HepG2 (cell line): Measurements from ENCODE around the gene WWP2. TPM values are rescaled to one million over a fixed set of nuclear protein-coding genes. Genes with fewer than 3 reads are reported as not detected.

Source experiments
- ATAC-seq: fragments of 200-7000 bp; cut with Tn5 transposase; 3 replicates; pipeline ENCODE4 v1.9.1; 2020; ENCODE audit warnings: mild to moderate bottlenecking, moderate library complexity
- BruUV-seq: library from RNA; stranded (reverse); fragments of 400-500 nt; replicated peaks from 2 replicates; lab custom pipeline; 2021; lab: Mats Ljungman, UMichigan
- CTCF ChIA-PET: fragments of 300-600 bp; formaldehyde crosslinking; extraction: SDS; loops from one replicate; lab custom pipeline; 2021; ENCODE audit warnings: low total read pairs, inconsistent platforms, low intra/inter-chr PET ratio; lab: Yijun Ruan, JAX
- POLR2A ChIA-PET: fragments of 350-600 bp; sonication (Branson Sonifier 250); formaldehyde crosslinking; loops from one replicate; lab custom pipeline; 2020; ENCODE audit warnings: antibody characterized with exemption, inconsistent platforms; lab: Yijun Ruan, JAX
- DNase-seq: peaks from one replicate; pipeline ENCODE4 v3.0.0-alpha.2; 2015; ENCODE audit warnings: low spot score
- FAIRE-seq: peaks from 3 replicates; lab custom pipeline; 2011; peaks lifted over from hg19 to GRCh38; lab: Jason Lieb, UNC
- H2AFZ ChIP-seq: one replicate; pipeline ENCODE4 v1.6.1; 2011; ENCODE audit warnings: low read length, inconsistent platforms
- H3K27ac ChIP-seq: fragments of 300-600 bp; 3 replicates; pipeline ENCODE4 v1.8.0; 2011; ENCODE audit warnings: mixed run types, mild to moderate bottlenecking, mixed read lengths, low read length, inconsistent platforms; ENCODE audit not compliant: insufficient read depth; ENCODE audit errors: extremely low read length
- H3K27me3 ChIP-seq, 2 experiments: fragments of 200-600 bp in 1 of 2; 2 replicates in 1 of 2; 3 replicates in 1 of 2; pipeline versions ENCODE4 v1.6.0 to v1.8.0; 2011; ENCODE audit warnings: low read length in 2 of 2, mild to moderate bottlenecking in 2 of 2, moderate library complexity in 2 of 2, inconsistent platforms in 1 of 2; ENCODE audit not compliant: insufficient read depth in 2 of 2, control insufficient read depth in 1 of 2
- H3K36me3 ChIP-seq, 2 experiments: fragments of 200-600 bp in 1 of 2; replicated peaks in 1 of 2; 2 replicates in 1 of 2; 3 replicates in 1 of 2; pipeline versions ENCODE4 v1.5.1 to v1.8.0; 2011; ENCODE audit warnings: low read length in 2 of 2, inconsistent platforms in 1 of 2; ENCODE audit not compliant: insufficient read depth in 2 of 2, control insufficient read depth in 1 of 2
- H3K4me1 ChIP-seq: 2 replicates; pipeline ENCODE4 v1.5.1; 2012; ENCODE audit warnings: low read length, inconsistent platforms; ENCODE audit not compliant: insufficient read depth
- H3K4me2 ChIP-seq: 2 replicates; pipeline ENCODE4 v1.6.0; 2011; ENCODE audit warnings: low read depth, low read length, inconsistent platforms
- H3K4me3 ChIP-seq, 3 experiments: fragments of 200-600 bp in 1 of 3; sonication (generic), shearing (Covaris generic) in 1 of 3; replicated peaks in 1 of 3; 2 replicates each; pipeline ENCODE4 v1.5.1; 2011 to 2016; ENCODE audit warnings: low read length in 3 of 3, inconsistent platforms in 2 of 3, low read depth in 2 of 3, mild to moderate bottlenecking in 2 of 3, control low read depth in 1 of 3, mixed read lengths in 1 of 3; ENCODE audit not compliant: insufficient read depth in 1 of 3
- H3K79me2 ChIP-seq: one replicate; pipeline ENCODE4 v1.6.1; 2011; ENCODE audit warnings: low read length, inconsistent platforms; ENCODE audit not compliant: insufficient read depth
- H3K9ac ChIP-seq: 2 replicates; pipeline ENCODE4 v1.6.0; 2011; ENCODE audit warnings: mild to moderate bottlenecking, low read depth, low read length, inconsistent platforms; ENCODE audit not compliant: insufficient read depth
- H3K9me3 ChIP-seq: 2 replicates; pipeline ENCODE4 v1.5.1; 2012; ENCODE audit warnings: mild to moderate bottlenecking, low read length
- H4K20me1 ChIP-seq: 2 replicates; pipeline ENCODE4 v1.6.0; 2011; ENCODE audit warnings: inconsistent platforms, mild to moderate bottlenecking, low read length, moderate library complexity; ENCODE audit not compliant: insufficient read depth
- CEBPB ChIP-seq: IDR thresholded peaks from 2 replicates; pipeline ENCODE4 v1.6.1; 2011; ENCODE audit warnings: low read depth, low read length, improper control_type of control experiment, borderline replicate concordance
- ZFP36L1 ChIP-seq: sonication (generic); formaldehyde crosslinking; IDR thresholded peaks from 2 replicates; pipeline ENCODE4 v1.8.0; 2022; ENCODE audit warnings: mild to moderate bottlenecking, missing genetic modification reagents, moderate library complexity
- ZNF687 ChIP-seq: sonication (generic); formaldehyde crosslinking; IDR thresholded peaks from 2 replicates; pipeline ENCODE4 v1.5.1; 2020; ENCODE audit warnings: mild to moderate bottlenecking, missing genetic modification reagents, moderate library complexity
- WGBS: methylation state at CpG from one replicate; pipeline ENCODE4 v1.1.6; 2017; ENCODE audit warnings: low lambda C conversion rate; 5-methylcytosine and 5-hydroxymethylcytosine counted together
- in situ Hi-C: cut with HindIII; loops from 2 replicates; pipeline ENCODE4 v1.10.0; 2017; ENCODE audit warnings: low pct_unique_long_range_greater_than_20kb; ENCODE audit not compliant: extremely low pct_ligation_motif_present
- intact Hi-C: fragments of 100-400 bp; cut with micrococcal nuclease; formaldehyde crosslinking; loops from one replicate; pipeline ENCODE4 v1.10.0; 2022; ENCODE audit not compliant: unreplicated experiment
- polyA plus RNA-seq, 8 experiments: library from polyadenylated mRNA; depleted of rRNA in 3 of 8; stranded (reverse) in 7 of 8; unstranded in 1 of 8; fragments of >200 nt; fragmentation: Illumina TruSeq in 4 of 8; extraction: Trizol in 4 of 8; gene quantifications; 2 replicates each; pipeline versions ENCODE4 v1.2.1 to v1.2.3, GENCODE V29; 2011 to 2016; ENCODE audit warnings: low read depth in 4 of 8, missing spikeins in 1 of 8, mixed read lengths in 1 of 8; ENCODE audit not compliant: insufficient read depth in 1 of 8
- total RNA-seq, 5 experiments: library from RNA; depleted of rRNA; stranded (reverse); fragments of >200 nt; fragmentation: Illumina TruSeq; extraction: Trizol; gene quantifications; 2 replicates each; pipeline ENCODE4 v1.2.3, GENCODE V29; 2016; ENCODE audit warnings: low read depth in 1 of 5

The WWP2 gene
- total and polyA plus RNA-seq, 2 of the 13 experiments (the other 11 are each of a cell fraction or from before 2014, with no cell fraction given), result 11.4 to 28.2 TPM

- H3K27me3 ChIP-seq, result no peaks in the 10 kb centered on the region
- H3K4me1 ChIP-seq, result peaks cover 69% of the 10 kb centered on the region
- no peak overlapping the region for H3K9ac ChIP-seq
- H3K9me3 ChIP-seq, result no peaks in the 10 kb centered on the region
- no peak overlapping the region for H3K4me2 ChIP-seq
- peak overlapping the region; percentile 82 for H3K27ac ChIP-seq
- no peak overlapping the region for H3K4me3 ChIP-seq
- ChIA-PET POLR2A (interaction anchor here (0.6 to 2.9 kb wide), 6 partner anchors 13 to 1835 kb away, joined by 3 to 25 read pairs (median 7); no protein-coding TSS in a partner anchor), CTCF (no interaction called here)
- H3K79me2 ChIP-seq, result no peaks in the 10 kb centered on the region
- no peak overlapping the region for H2AFZ ChIP-seq
- FAIRE-seq, result no peak
- no TSS peak for BruUV-seq
- peaks cover 4 to 21% of the 10 kb centered on the region in 2 experiments; a peak in 3 of 5 replicates for H3K36me3 ChIP-seq
- peak; percentile 10; the same call in 1 of the 3 replicates for ATAC-seq
- intact Hi-C loops, result loop anchor here (5.0 kb wide), 1 partner anchor 889 kb away; no protein-coding TSS in a partner anchor
- in situ Hi-C loops, result no loop called here
- DNase-seq, result no peak
- WGBS, result 75% methylated on average over 4 of the region's 4 CpGs
- TF ChIP-seq ZNF687 (peak; percentile 26; the same call in 1 of the 2 replicates), ZFP36L1 (CRISPR knock-in tag) (no peak), CEBPB (no peak)
- no peaks in the 10 kb centered on the region for H4K20me1 ChIP-seq
These were observed 76.4 kb downstream of the WWP2 start for GRCh38 chr16:69838489-69838888.
